ENCODE measurements around the gene TRIM17.

GRCh38 chr1:228460821-228461220, 44.2 kb upstream of the TRIM17 start:
- no peak for TF ChIP-seq SMAD1 (IDR thresholded peaks at IDR 0.05; ENCODE audit: low read depth, low read length, partially characterized antibody)
- TF ChIP-seq LEF1 (IDR thresholded peaks at IDR 0.05), result no peak
- no peak for TF ChIP-seq MTF1 (CRISPR knock-in tag; IDR thresholded peaks at IDR 0.05; ENCODE audit: borderline replicate concordance)
- TF ChIP-seq CTCF (IDR thresholded peaks at IDR 0.05 in 2 of 3, conservative IDR thresholded peaks at IDR 0.05 in 1 of 3; ENCODE audit: insufficient read depth in 2 of 3, low read depth in 1 of 3, low read length in 3 of 3), result no peak
- TF ChIP-seq TOE1 (IDR thresholded peaks at IDR 0.05; ENCODE audit: borderline replicate concordance), result no peak
- TF ChIP-seq TOE1 (CRISPR knock-in tag; IDR thresholded peaks at IDR 0.05; ENCODE audit: borderline replicate concordance, low read depth), result no peak
- no peak for TF ChIP-seq CBX5 (IDR thresholded peaks at IDR 0.05; ENCODE audit: borderline replicate concordance, low read depth)
- no peak for TF ChIP-seq POLR2A (conservative IDR thresholded peaks at IDR 0.05)
- TF ChIP-seq, protein P1, sequence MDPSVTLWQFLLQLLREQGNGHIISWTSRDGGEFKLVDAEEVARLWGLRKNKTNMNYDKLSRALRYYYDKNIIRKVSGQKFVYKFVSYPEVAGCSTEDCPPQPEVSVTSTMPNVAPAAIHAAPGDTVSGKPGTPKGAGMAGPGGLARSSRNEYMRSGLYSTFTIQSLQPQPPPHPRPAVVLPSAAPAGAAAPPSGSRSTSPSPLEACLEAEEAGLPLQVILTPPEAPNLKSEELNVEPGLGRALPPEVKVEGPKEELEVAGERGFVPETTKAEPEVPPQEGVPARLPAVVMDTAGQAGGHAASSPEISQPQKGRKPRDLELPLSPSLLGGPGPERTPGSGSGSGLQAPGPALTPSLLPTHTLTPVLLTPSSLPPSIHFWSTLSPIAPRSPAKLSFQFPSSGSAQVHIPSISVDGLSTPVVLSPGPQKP (CRISPR knock-in tag; IDR thresholded peaks at IDR 0.05), result no peak

Measured in K562 (cell line).